OCI-LY3 (cell line): ENCODE measurements around the gene TBC1D5.

ENCODE experiments used
- H2AFZ ChIP-seq: fragments of 200-600, 300-600 bp; shearing (Covaris generic); 2 replicates; pipeline ENCODE4 v1.6.0; 2014; ENCODE audit warnings: antibody characterized with exemption, low read depth, low read length
- H3K27ac ChIP-seq: fragments of 200-600, 300-600 bp; sonication (generic); 2 replicates; pipeline ENCODE4 v1.5.1; 2014; ENCODE audit warnings: mild to moderate bottlenecking, low read length, moderate library complexity, mixed read lengths
- H3K27me3 ChIP-seq: fragments of 200-600, 300-600 bp; sonication (generic); 2 replicates; pipeline ENCODE4 v1.6.1; 2014; ENCODE audit warnings: low read depth, low read length, mixed read lengths
- H3K36me3 ChIP-seq: fragments of 200-600, 300-600 bp; sonication (generic); replicated peaks from 2 replicates; pipeline ENCODE3; 2014; ENCODE audit warnings: low read depth, low read length, mixed read lengths
- H3K4me1 ChIP-seq: fragments of 300-600, 200-600 bp; sonication (generic); 2 replicates; pipeline ENCODE4 v1.6.1; 2014; ENCODE audit warnings: low read length, mixed read lengths
- H3K4me2 ChIP-seq: fragments of 200-600, 300-600 bp; sonication (generic); 2 replicates; pipeline ENCODE4 v1.6.1; 2014; ENCODE audit warnings: low read length, mixed read lengths
- H3K4me3 ChIP-seq: fragments of 300-600, 200-600 bp; sonication (generic); 2 replicates; pipeline ENCODE4 v1.5.1; 2014; ENCODE audit warnings: antibody characterized with exemption, mild to moderate bottlenecking, low read length, moderate library complexity
- H3K79me2 ChIP-seq: fragments of 300-600, 200-600 bp; shearing (Covaris generic); 2 replicates; pipeline ENCODE4 v1.6.1; 2014; ENCODE audit warnings: mild to moderate bottlenecking, low read length, mixed read lengths
- H3K9ac ChIP-seq: fragments of 300-600, 200-600 bp; shearing (Covaris generic); 2 replicates; pipeline ENCODE4 v1.6.0; 2014; ENCODE audit warnings: mild to moderate bottlenecking, low read length, moderate library complexity
- H3K9me3 ChIP-seq: fragments of 200-600, 300-600 bp; shearing (Covaris generic); 2 replicates; pipeline ENCODE4 v1.6.1; 2014; ENCODE audit warnings: low read length, mixed read lengths; ENCODE audit not compliant: insufficient read depth
- H4K20me1 ChIP-seq: fragments of 200-600, 300-600 bp; sonication (generic); 2 replicates; pipeline ENCODE4 v1.6.1; 2016; ENCODE audit warnings: low read length, mixed read lengths; ENCODE audit not compliant: insufficient read depth
- CTCF ChIP-seq: fragments of 200-600, 300-600 bp; sonication (generic); IDR thresholded peaks from 2 replicates; pipeline ENCODE4 v1.5.1; 2014; ENCODE audit warnings: antibody characterized with exemption, low read length, low read depth
- EZH2phosphoT487 ChIP-seq: fragments of 200-600 bp; shearing (Covaris generic); IDR thresholded peaks from 2 replicates; pipeline ENCODE4 v1.6.1; 2018; ENCODE audit warnings: antibody characterized with exemption, mixed run types, low read depth

TBC1D5 gene

GRCh38 chr3:17301271-17301670 is 441.2 kb downstream of the TBC1D5 start:
- Histone ChIP-seq H2AFZ (no peak overlapping the region), H3K4me1 (no peaks in the 10 kb centered on the region)
- TF ChIP-seq CTCF (no peak), EZH2phosphoT487 (no peak)

DNA sequence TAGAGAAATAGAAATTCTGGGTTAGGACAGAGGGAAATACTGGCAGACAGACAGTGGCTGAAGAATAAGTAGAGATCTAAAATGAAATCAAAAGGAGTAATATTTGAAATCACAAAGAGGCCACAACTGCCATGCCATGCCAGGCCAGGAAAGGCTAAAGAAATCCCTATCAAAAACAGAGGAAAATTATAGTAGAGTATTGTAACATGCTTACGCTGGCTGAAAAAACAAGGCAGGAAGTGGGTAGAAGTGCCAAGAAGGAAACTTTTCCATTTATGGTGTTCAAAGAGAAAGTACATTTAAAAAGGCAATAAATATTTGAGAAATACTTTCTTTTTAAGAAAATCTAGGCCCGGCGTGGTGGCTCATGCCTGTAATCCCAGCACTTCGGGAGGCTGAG is 442.0 kb downstream of the TBC1D5 start:
- Histone ChIP-seq H3K4me1 (no peaks in the 10 kb centered on the region), H3K4me2 (no peak overlapping the region), H3K27ac (no peak overlapping the region), H2AFZ (no peak overlapping the region), H3K36me3 (no peaks in the 10 kb centered on the region), H3K9me3 (no peaks in the 10 kb centered on the region), H3K79me2 (no peaks in the 10 kb centered on the region), H3K4me3 (no peak overlapping the region), H3K9ac (no peak overlapping the region), H4K20me1 (no peaks in the 10 kb centered on the region), H3K27me3 (no peaks in the 10 kb centered on the region)
- TF ChIP-seq EZH2phosphoT487 = no peak
- no peak for TF ChIP-seq CTCF

More at GRCh38 chr3:17301271-17301670, 441.2 kb downstream of the TBC1D5 start:
- H3K27ac ChIP-seq = no peak overlapping the region
- no peak overlapping the region for H3K9ac ChIP-seq
- H3K4me3 ChIP-seq = no peak overlapping the region
- H3K9me3 ChIP-seq = no peaks in the 10 kb centered on the region
- H3K79me2 ChIP-seq = no peaks in the 10 kb centered on the region
- H3K27me3 ChIP-seq = no peaks in the 10 kb centered on the region
- no peaks in the 10 kb centered on the region for H4K20me1 ChIP-seq
- no peaks in the 10 kb centered on the region for H3K36me3 ChIP-seq
- H3K4me2 ChIP-seq = no peak overlapping the region

DNA sequence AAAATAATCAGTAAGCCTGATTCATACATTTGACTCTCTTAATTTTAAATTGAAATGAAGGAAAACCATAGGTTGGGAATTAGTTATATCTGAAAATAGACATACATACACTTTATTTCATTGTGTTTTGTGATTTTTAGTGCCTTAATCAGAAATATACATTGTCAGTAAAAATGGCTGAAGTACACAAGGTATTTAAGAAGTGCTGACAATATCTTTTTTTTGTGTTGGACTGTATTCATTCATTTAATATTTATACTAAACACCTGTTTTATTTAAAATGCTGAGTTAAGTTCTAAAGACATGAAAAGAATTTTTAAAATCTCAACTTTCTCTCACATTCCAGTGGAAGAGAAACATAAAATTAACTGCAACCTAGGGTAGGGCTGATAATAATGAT is 444.4 kb downstream of the TBC1D5 start:
- no peaks in the 10 kb centered on the region for H4K20me1 ChIP-seq
- no peak overlapping the region for H2AFZ ChIP-seq
- TF ChIP-seq CTCF = no peak
- TF ChIP-seq EZH2phosphoT487 = no peak
- no peaks in the 10 kb centered on the region for H3K27me3 ChIP-seq
- H3K36me3 ChIP-seq = no peaks in the 10 kb centered on the region
- no peak overlapping the region for H3K4me3 ChIP-seq
- no peaks in the 10 kb centered on the region for H3K9me3 ChIP-seq
- H3K4me2 ChIP-seq = no peak overlapping the region
- H3K27ac ChIP-seq = no peak overlapping the region
- H3K9ac ChIP-seq = no peak overlapping the region
- H3K4me1 ChIP-seq = no peaks in the 10 kb centered on the region
- no peaks in the 10 kb centered on the region for H3K79me2 ChIP-seq

- Histone ChIP-seq H3K4me1 (no peaks in the 10 kb centered on the region), H3K9ac (no peak overlapping the region), H3K4me2 (no peak overlapping the region), H3K79me2 (no peaks in the 10 kb centered on the region), H3K9me3 (no peaks in the 10 kb centered on the region), H3K27ac (no peak overlapping the region), H2AFZ (no peak overlapping the region), H3K4me3 (no peak overlapping the region), H3K36me3 (peaks cover 3% of the 10 kb centered on the region), H4K20me1 (no peaks in the 10 kb centered on the region), H3K27me3 (no peaks in the 10 kb centered on the region)
- no peak for TF ChIP-seq EZH2phosphoT487
- no peak for TF ChIP-seq CTCF
Observed at GRCh38 chr3:17292556-17292955, 449.9 kb downstream of the TBC1D5 start.
